HL-60/S4 treated with retinoic acid at 250 ng/mL for 4 days and 3 days (cell line): Measurements from ENCODE around the gene EYS.
"Not testable (repeated sequence)": the region's sequence is repeated elsewhere in the genome, so short reads cannot be mapped to it uniquely, and the experiment has no call there.

Source experiments
- in situ Hi-C: fragments of 300-500 bp; cut with MboI; formaldehyde crosslinking; loops from 2 replicates; pipeline ENCODE4 v1.7.0; 2022; ENCODE audit warnings: low sequenced_read_pairs

EYS gene

GRCh38 chr6:64505312-64505711 lies 1201.7 kb downstream of the EYS start:
- in situ Hi-C loops, result no loop called here

- in situ Hi-C loops, result no loop called here
These were observed 1202.5 kb downstream of the EYS start for GRCh38 chr6:64504503-64504902.

GRCh38 chr6:64502801-64503200 lies 1204.2 kb downstream of the EYS start:
- in situ Hi-C loops, result no loop called here

- in situ Hi-C loops, result no loop called here
These were observed 1209.4 kb downstream of the EYS start for GRCh38 chr6:64497634-64498033.

- in situ Hi-C loops, result no loop called here
These were observed 1217.3 kb downstream of the EYS start for GRCh38 chr6:64489763-64490162.

- in situ Hi-C loops, result no loop called here
These were observed 1220.3 kb downstream of the EYS start for GRCh38 chr6:64486578-64487351.

- in situ Hi-C loops, result no loop called here
These were observed 1223.0 kb downstream of the EYS start for GRCh38 chr6:64483956-64484499.

GRCh38 chr6:64482631-64483030 lies 1224.4 kb downstream of the EYS start:
- in situ Hi-C loops, result no loop called here

GRCh38 chr6:64479134-64479533 lies 1227.9 kb downstream of the EYS start:
- in situ Hi-C loops, result no loop called here

GRCh38 chr6:64477391-64477790 lies 1229.6 kb downstream of the EYS start:
- in situ Hi-C loops, result no loop called here

GRCh38 chr6:64476935-64477334 lies 1230.1 kb downstream of the EYS start:
- in situ Hi-C loops, result no loop called here

GRCh38 chr6:64469405-64469804 lies 1237.6 kb downstream of the EYS start:
- in situ Hi-C loops, result not testable (repeated sequence)

- in situ Hi-C loops, result no loop called here
These were observed 1239.4 kb downstream of the EYS start for GRCh38 chr6:64467656-64468055.

GRCh38 chr6:64459411-64459944 lies 1247.5 kb downstream of the EYS start:
- in situ Hi-C loops, result no loop called here

- in situ Hi-C loops, result not testable (repeated sequence)
These were observed 1258.9 kb downstream of the EYS start for GRCh38 chr6:64448101-64448500.

GRCh38 chr6:64445038-64445437 lies 1262.0 kb downstream of the EYS start:
- in situ Hi-C loops, result no loop called here

- in situ Hi-C loops, result no loop called here
These were observed 1267.8 kb downstream of the EYS start for GRCh38 chr6:64439274-64439673.

GRCh38 chr6:64437996-64438395 lies 1269.0 kb downstream of the EYS start:
- in situ Hi-C loops, result no loop called here

GRCh38 chr6:64429926-64430325 lies 1277.1 kb downstream of the EYS start:
- in situ Hi-C loops, result no loop called here

- in situ Hi-C loops, result no loop called here
These were observed 1278.8 kb downstream of the EYS start for GRCh38 chr6:64428186-64428585.

GRCh38 chr6:64415926-64416325 lies 1291.1 kb downstream of the EYS start:
- in situ Hi-C loops, result no loop called here

- in situ Hi-C loops, result no loop called here
These were observed 1295.8 kb downstream of the EYS start for GRCh38 chr6:64411226-64411625.
